Uterus (tissue), 2 donors: ENCODE measurements around the gene NAA15.

ENCODE experiments used
- POLR2A ChIP-seq, 2 donors: fragments of 450-650 bp; IDR thresholded peaks; one replicate each; pipeline ENCODE4 v1.6.1; 2016; ENCODE audit warnings: antibody characterized with exemption in 2 of 2, mild to moderate bottlenecking in 1 of 2, moderate library complexity in 1 of 2
- TF ChIP-seq, protein P1 (sequence below), 4 experiments: fragments of 200-600 bp in 2 of 4; fragments of 450-650 bp in 2 of 4; sonication (generic) in 2 of 4; IDR thresholded peaks; one replicate each; pipeline ENCODE4 v1.5.1; 2016 to 2019; ENCODE audit warnings: antibody characterized with exemption in 4 of 4, mild to moderate bottlenecking in 2 of 4, moderate library complexity in 1 of 4

DNA sequence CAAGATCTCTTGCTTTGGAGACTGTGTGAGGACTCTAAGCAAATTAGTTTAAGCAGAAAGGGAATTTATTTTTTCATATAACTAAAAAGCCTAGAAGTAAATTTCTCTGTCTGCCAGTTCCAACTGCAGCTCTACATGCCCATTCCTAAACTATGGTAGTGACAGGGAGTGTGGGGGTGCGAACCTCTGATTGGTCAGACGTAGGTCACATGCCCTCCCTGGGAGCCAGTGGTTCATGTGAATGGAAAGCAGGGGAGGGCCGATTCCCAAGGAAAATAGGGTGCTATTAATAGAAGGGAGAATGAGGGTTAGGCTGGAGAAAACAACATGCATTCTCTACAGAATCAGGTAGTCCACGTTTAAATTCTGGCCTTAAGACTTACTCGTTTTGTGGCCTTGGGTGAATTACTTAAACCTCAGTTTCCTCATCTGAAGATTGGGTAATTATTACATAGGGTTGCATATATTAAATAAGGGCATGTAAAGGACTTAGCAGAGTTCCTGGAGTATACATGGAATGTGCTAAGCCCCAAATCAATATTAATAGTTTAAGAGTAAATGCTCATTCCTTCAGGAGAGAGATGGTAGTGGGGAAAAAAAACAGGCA lies 159.8 kb downstream of the NAA15 start:
- TF ChIP-seq, protein P1, sequence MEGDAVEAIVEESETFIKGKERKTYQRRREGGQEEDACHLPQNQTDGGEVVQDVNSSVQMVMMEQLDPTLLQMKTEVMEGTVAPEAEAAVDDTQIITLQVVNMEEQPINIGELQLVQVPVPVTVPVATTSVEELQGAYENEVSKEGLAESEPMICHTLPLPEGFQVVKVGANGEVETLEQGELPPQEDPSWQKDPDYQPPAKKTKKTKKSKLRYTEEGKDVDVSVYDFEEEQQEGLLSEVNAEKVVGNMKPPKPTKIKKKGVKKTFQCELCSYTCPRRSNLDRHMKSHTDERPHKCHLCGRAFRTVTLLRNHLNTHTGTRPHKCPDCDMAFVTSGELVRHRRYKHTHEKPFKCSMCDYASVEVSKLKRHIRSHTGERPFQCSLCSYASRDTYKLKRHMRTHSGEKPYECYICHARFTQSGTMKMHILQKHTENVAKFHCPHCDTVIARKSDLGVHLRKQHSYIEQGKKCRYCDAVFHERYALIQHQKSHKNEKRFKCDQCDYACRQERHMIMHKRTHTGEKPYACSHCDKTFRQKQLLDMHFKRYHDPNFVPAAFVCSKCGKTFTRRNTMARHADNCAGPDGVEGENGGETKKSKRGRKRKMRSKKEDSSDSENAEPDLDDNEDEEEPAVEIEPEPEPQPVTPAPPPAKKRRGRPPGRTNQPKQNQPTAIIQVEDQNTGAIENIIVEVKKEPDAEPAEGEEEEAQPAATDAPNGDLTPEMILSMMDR (IDR thresholded peaks at IDR 0.05): no peak
- no peak for TF ChIP-seq POLR2A (IDR thresholded peaks at IDR 0.05)
